ENCODE measurements around the gene MRPL55. TPM values are rescaled to one million over a fixed set of nuclear protein-coding genes. Genes with fewer than 3 reads are reported as not detected.

Gene MRPL55
- total RNA-seq, 6 experiments from 2014 or later = 24.2 to 75.9 (median 38.0) TPM

DNA sequence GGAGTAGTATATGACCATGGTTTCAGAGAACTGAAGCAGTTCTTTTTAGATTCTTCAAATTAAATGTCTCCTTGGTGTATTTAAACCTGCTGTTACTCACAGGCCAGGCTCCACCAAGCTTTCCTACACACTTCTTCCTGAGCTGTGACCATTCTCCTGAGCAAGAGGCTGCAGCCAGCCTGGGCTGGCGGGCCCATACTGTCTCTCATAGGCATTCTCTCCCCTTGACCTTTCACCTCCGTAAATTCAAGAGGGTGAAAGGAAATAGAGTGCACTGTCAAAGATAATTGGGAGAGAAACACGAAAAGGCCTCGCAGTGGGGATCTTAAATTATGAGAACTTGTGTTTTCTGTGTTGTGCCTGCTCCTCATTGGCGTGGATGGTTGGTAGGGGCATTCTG, 24.3 kb downstream of the MRPL55 start:
- peaks cover 0 to 69% (median 32%) of the 10 kb centered on the region in 4 donors for H3K4me1 ChIP-seq
- peak overlapping the region; percentile 82 to 99 (median 98) for H3K4me3 ChIP-seq
- ATAC-seq = no peak
- WGBS (ENCODE audit: insufficient coverage, low coverage, low lambda C conversion rate, missing lambda C conversion rate) = 31% methylated on average over 5 of the region's 5 CpGs
- no peaks in the 10 kb centered on the region for H3K27me3 ChIP-seq
- TF ChIP-seq, protein P1, sequence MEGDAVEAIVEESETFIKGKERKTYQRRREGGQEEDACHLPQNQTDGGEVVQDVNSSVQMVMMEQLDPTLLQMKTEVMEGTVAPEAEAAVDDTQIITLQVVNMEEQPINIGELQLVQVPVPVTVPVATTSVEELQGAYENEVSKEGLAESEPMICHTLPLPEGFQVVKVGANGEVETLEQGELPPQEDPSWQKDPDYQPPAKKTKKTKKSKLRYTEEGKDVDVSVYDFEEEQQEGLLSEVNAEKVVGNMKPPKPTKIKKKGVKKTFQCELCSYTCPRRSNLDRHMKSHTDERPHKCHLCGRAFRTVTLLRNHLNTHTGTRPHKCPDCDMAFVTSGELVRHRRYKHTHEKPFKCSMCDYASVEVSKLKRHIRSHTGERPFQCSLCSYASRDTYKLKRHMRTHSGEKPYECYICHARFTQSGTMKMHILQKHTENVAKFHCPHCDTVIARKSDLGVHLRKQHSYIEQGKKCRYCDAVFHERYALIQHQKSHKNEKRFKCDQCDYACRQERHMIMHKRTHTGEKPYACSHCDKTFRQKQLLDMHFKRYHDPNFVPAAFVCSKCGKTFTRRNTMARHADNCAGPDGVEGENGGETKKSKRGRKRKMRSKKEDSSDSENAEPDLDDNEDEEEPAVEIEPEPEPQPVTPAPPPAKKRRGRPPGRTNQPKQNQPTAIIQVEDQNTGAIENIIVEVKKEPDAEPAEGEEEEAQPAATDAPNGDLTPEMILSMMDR (IDR thresholded peaks at IDR 0.05) = no peak
- no peak for TF ChIP-seq POLR2A (IDR thresholded peaks at IDR 0.05)
- peak overlapping the region in 2 of 3 donors; percentile 44 to 100 for H3K27ac ChIP-seq
- H3K36me3 ChIP-seq = peaks cover 0 to 3% (median 0%) of the 10 kb centered on the region in 4 donors
- intact Hi-C loops (cut with DNase I) = no loop called here
- peak in 1 of 3 donors; percentile 6 for DNase-seq
- no peaks in the 10 kb centered on the region for H3K9me3 ChIP-seq

DNA sequence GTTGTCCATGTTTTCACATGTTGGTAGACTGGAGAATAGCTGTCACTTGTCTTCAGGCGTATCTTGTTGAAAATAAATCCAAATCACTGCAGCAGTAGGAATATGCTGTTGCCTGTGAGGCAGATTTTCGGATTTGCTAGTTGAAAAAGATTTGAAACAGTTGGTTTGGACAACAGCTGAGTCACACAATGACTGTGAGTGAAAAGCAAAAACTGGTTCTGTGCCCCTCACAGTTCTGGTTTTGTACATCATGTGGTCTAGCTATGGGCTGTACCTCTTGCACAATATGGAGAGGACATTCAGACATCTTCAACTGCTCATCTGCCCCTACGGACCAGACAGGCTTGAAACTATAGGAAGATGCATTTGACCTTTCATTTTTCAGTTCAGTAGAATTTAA, 24.8 kb downstream of the MRPL55 start:
- peak in 1 of 3 donors; percentile 5 for DNase-seq
- H3K4me1 ChIP-seq = peaks cover 0 to 64% (median 30%) of the 10 kb centered on the region in 4 donors
- H3K27me3 ChIP-seq = no peaks in the 10 kb centered on the region
- no peaks in the 10 kb centered on the region for H3K9me3 ChIP-seq
- 0% methylated on average over 3 of the region's 3 CpGs for WGBS (ENCODE audit: insufficient coverage, low coverage, low lambda C conversion rate, missing lambda C conversion rate)
- TF ChIP-seq, protein P1 (IDR thresholded peaks at IDR 0.05) = no peak
- TF ChIP-seq POLR2A (IDR thresholded peaks at IDR 0.05) = no peak
- H3K27ac ChIP-seq = peak overlapping the region; percentile 100
- peaks cover 0 to 3% (median 0%) of the 10 kb centered on the region in 4 donors for H3K36me3 ChIP-seq
- ATAC-seq = peak in 1 of 4 donors; percentile 24
- intact Hi-C loops (cut with DNase I) = no loop called here
- peak overlapping the region; percentile 82 to 99 (median 98) for H3K4me3 ChIP-seq

GRCh38 chr1:228083871-228084278, 25.2 kb downstream of the MRPL55 start:
- H3K9me3 ChIP-seq = no peaks in the 10 kb centered on the region
- TF ChIP-seq, protein P1 (IDR thresholded peaks at IDR 0.05) = no peak
- no peak for TF ChIP-seq POLR2A (IDR thresholded peaks at IDR 0.05)
- 0% methylated on average over 9 of the region's 17 CpGs for WGBS (ENCODE audit: insufficient coverage, low coverage, low lambda C conversion rate, missing lambda C conversion rate)
- peak in 2 of 3 donors; percentile 39 to 61 for DNase-seq
- H3K27ac ChIP-seq = peak overlapping the region; percentile 100
- H3K4me3 ChIP-seq = peak overlapping the region; percentile 82 to 99 (median 98)
- no peaks in the 10 kb centered on the region for H3K27me3 ChIP-seq
- intact Hi-C loops (cut with DNase I) = no loop called here
- peaks cover 0 to 3% (median 0%) of the 10 kb centered on the region in 4 donors for H3K36me3 ChIP-seq
- H3K4me1 ChIP-seq = peaks cover 0 to 60% (median 27%) of the 10 kb centered on the region in 4 donors
- peak; percentile 0 to 10 (median 5) for ATAC-seq

DNA sequence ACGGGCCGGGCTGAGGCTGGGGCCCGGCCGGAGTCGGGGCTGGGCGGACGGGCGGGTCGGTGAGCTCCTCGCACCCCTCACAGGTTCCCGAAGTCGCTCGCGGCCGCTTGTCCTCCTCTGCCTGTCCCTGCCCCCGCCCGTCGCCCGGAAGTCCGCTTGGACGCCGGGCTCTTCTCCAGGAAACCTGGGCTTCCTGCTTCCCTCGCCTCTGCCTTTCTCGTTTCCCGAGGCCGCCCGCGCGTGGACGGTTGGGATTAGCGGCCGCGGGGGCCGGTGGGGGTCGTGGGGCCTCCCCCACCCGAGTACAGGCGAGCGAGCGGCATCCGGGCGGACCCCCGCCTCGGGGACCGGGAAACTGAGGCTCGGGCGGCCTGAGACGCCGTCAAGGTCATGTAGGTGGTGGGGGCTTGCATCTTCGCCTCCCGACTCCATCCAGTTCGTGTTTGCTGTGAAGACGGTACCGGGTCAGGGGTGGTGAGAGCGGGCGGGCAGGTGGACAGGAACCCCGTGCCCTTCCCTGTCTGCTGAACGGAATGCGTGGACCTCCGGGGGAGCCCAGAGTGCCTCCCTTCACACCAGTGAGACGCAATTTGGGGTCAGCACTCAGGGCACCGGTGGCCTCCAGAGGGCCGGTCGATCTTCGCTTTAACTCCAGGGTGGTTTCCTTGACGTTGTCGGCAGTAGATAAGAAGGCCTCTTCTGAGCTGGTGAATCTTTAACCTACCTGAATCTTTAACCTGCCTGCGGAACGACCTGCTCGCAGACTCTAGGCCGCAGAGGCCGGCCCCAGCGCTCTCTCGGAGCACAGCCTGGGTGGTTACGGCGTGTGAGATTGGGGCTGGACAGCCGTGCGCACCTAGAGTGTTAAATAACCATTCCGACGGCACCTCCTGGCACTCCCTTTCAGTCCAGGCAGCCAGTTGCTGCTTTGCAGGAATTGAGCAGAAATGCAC, 25.9 kb downstream of the MRPL55 start:
- peak; percentile 13 to 54 (median 30) for ATAC-seq
- peak; percentile 46 for TF ChIP-seq POLR2A (IDR thresholded peaks at IDR 0.05)
- TF ChIP-seq, protein P1 (IDR thresholded peaks at IDR 0.05) = no peak
- DNase-seq = peak; percentile 71 to 80 (median 77)
- H3K36me3 ChIP-seq = no peaks in the 10 kb centered on the region
- no peaks in the 10 kb centered on the region for H3K9me3 ChIP-seq
- intact Hi-C loops (cut with DNase I) = no loop called here
- peak overlapping the region; percentile 82 to 99 (median 98) for H3K4me3 ChIP-seq
- peaks cover 0 to 53% (median 24%) of the 10 kb centered on the region in 4 donors for H3K4me1 ChIP-seq
- no peaks in the 10 kb centered on the region for H3K27me3 ChIP-seq
- H3K27ac ChIP-seq = peak overlapping the region; percentile 100
- WGBS (ENCODE audit: insufficient coverage, low coverage, low lambda C conversion rate, missing lambda C conversion rate) = under 1% methylated on average over 36 of the region's 79 CpGs
